Astrocyte (in vitro differentiated cells and primary cell): ENCODE results near the gene ZDHHC11B.

Experiments used
- EZH2 ChIP-seq: IDR thresholded peaks from 2 replicates; pipeline ENCODE4 v1.6.1; 2012; ENCODE audit warnings: mild to moderate bottlenecking, low read length, inconsistent platforms; ENCODE audit not compliant: insufficient read depth
- TF ChIP-seq, protein P1 (sequence below): IDR thresholded peaks from 2 replicates; pipeline ENCODE4 v1.5.1; 2011; ENCODE audit warnings: low read depth, mild to moderate bottlenecking, inconsistent platforms, low read length, moderate library complexity; ENCODE audit not compliant: insufficient read depth

DNA sequence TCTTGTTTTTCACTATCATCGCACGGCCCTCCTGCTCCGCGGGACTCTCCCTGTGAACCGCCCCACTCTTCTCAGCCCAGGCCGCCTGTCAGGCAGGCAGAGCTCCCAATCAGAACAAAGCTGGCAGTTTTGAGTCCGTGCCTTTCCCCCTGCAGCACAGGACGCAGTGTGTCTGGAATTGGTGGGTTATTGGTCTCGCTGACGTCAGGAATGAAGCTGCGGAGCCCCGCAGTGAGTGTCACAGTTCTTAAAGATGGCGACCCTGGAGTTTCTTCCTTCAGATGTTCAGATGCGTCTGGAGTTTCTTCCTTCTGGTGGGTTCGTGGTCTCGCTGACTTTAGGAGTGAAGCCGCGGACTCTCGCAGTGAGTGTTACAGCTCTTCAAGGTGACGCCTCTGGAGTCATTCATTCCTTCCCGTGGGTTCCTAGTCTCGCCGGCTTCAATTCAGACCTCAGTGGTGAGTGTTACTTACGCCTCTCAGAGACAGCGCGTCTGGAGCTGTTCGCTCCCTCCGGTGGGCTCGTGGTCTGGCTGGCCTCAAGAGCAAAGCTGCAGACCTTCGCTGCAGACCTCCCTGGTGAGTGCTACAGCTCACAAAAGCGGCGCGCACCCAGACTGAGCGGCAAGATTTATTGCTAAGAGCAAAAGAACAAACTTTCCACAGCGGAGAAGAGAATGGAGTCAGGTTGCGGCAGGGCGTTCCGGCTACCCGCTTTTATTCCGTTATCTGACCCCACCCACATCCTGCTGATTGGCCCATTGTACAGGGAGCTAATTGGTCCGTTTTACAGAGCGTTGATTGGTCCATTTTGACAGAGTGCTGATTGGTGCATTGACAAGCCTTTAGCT lies 7.4 kb downstream of the ZDHHC11B start:
- no peak for TF ChIP-seq EZH2
- TF ChIP-seq, protein P1, sequence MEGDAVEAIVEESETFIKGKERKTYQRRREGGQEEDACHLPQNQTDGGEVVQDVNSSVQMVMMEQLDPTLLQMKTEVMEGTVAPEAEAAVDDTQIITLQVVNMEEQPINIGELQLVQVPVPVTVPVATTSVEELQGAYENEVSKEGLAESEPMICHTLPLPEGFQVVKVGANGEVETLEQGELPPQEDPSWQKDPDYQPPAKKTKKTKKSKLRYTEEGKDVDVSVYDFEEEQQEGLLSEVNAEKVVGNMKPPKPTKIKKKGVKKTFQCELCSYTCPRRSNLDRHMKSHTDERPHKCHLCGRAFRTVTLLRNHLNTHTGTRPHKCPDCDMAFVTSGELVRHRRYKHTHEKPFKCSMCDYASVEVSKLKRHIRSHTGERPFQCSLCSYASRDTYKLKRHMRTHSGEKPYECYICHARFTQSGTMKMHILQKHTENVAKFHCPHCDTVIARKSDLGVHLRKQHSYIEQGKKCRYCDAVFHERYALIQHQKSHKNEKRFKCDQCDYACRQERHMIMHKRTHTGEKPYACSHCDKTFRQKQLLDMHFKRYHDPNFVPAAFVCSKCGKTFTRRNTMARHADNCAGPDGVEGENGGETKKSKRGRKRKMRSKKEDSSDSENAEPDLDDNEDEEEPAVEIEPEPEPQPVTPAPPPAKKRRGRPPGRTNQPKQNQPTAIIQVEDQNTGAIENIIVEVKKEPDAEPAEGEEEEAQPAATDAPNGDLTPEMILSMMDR: no peak
